H1 (cell line): ENCODE results near the gene ARNT2. TPM values are rescaled to one million over a fixed set of nuclear protein-coding genes. Genes with fewer than 3 reads are reported as not detected.

Experiments used
- ATF3 ChIP-seq: IDR thresholded peaks from 2 replicates; pipeline ENCODE4 v1.6.1; 2011; ENCODE audit warnings: low read depth, mild to moderate bottlenecking, low read length; ENCODE audit not compliant: insufficient read depth
- KDM1A ChIP-seq: fragments of 200-600, 300-600 bp; sonication (generic); IDR thresholded peaks from 2 replicates; pipeline ENCODE4 v1.7.1; 2016; ENCODE audit warnings: mild to moderate bottlenecking, low read length, borderline replicate concordance
- SP4 ChIP-seq: IDR thresholded peaks from 2 replicates; pipeline ENCODE4 v1.6.1; 2012; ENCODE audit warnings: low read length, inconsistent platforms
- YY1 ChIP-seq: IDR thresholded peaks from 2 replicates; pipeline ENCODE4 v1.6.1; 2011; ENCODE audit warnings: low read depth, mild to moderate bottlenecking, low read length
- polyA plus RNA-seq, 7 experiments: library from polyadenylated mRNA; depleted of rRNA in 3 of 7; stranded (reverse) in 5 of 7; unstranded in 2 of 7; fragments of >200 nt in 5 of 7; fragments of 200-250 nt in 2 of 7; gene quantifications; 1 replicate in 5 of 7; 2 replicates in 1 of 7; 4 replicates in 1 of 7; pipeline versions ENCODE4 v1.2.1 to v1.2.3, GENCODE V29; 2011 to 2013; ENCODE audit warnings: missing spikeins in 2 of 7, mixed read lengths in 2 of 7
- total RNA-seq: library from RNA; stranded (reverse); fragmentation: NEBNext Ultra II Directional; extraction: Animal tissue kit (Norgen Biotek cat#: 25700); gene quantifications from 2 replicates; pipeline ENCODE4 v1.2.1, GENCODE V29; 2021

ARNT2 gene
- total and polyA plus RNA-seq, 2 of the 8 experiments (the other 6 are each of a cell fraction or from before 2014, with no cell fraction given), result 9.5 to 14.6 TPM

DNA sequence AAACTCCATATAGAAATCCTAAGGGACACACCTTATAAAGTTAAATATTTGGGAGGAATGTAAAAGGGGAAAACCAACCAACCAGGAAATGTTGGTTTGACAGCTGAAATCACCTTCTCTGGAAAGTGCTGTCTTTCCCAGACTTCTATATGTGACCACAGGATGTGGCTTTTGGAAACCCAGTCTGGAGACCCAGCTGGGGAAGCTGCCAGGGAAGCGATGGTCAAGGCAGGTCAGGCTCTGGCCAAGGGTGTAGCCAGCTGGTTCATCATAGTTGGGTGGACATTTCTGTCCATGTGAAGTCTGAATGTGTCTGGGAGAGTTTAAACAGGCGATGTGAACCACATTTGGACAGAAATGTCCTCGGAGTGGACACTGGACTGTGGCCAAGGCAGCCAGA lies 73.9 kb downstream of the ARNT2 start (continued):
- TF ChIP-seq ATF3 (no peak), YY1 (no peak), SP4 (no peak), KDM1A (no peak)
